Measurements from ENCODE around the gene KCNAB1.

Gene KCNAB1

DNA sequence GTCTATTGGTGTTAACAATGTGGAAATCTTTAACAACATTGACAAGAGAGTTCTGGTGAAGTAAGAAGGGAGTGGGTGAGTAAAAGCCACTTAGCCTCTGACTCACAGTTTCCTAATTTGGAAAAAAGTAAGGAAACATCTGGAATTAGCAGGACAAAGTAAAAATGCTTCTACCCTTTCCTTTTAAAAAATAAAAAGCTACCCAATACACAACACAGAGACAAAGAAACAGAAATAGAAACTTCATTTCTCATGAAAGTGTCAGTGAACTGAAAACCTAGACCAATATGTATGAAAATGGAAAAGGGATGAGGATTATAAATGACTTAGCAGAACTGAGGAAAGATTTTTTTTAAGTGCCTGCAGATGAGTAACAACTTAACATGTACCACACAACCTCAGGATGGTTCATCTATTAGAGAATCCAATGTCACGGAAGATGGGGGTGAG lies 369.1 kb downstream of the KCNAB1 start:
- Histone ChIP-seq H3K27me3 (ENCODE audit: control insufficient read depth, insufficient read depth, low read length) (no peaks in the 10 kb centered on the region), H3K36me3 (ENCODE audit: control insufficient read depth, insufficient read depth, low read length) (no peaks in the 10 kb centered on the region), H3K79me2 (no peaks in the 10 kb centered on the region), H3K4me1 (no peaks in the 10 kb centered on the region), H2AFZ (no peak overlapping the region), H3K4me2 (ENCODE audit: low read length) (no peak overlapping the region), H3K9ac (no peak overlapping the region), H3K4me3 (ENCODE audit: low read depth, low read length) (no peak overlapping the region), H3K27ac (no peak overlapping the region), H3K9me3 (ENCODE audit: control insufficient read depth, low read length) (no peaks in the 10 kb centered on the region)
- TF ChIP-seq, protein P1, sequence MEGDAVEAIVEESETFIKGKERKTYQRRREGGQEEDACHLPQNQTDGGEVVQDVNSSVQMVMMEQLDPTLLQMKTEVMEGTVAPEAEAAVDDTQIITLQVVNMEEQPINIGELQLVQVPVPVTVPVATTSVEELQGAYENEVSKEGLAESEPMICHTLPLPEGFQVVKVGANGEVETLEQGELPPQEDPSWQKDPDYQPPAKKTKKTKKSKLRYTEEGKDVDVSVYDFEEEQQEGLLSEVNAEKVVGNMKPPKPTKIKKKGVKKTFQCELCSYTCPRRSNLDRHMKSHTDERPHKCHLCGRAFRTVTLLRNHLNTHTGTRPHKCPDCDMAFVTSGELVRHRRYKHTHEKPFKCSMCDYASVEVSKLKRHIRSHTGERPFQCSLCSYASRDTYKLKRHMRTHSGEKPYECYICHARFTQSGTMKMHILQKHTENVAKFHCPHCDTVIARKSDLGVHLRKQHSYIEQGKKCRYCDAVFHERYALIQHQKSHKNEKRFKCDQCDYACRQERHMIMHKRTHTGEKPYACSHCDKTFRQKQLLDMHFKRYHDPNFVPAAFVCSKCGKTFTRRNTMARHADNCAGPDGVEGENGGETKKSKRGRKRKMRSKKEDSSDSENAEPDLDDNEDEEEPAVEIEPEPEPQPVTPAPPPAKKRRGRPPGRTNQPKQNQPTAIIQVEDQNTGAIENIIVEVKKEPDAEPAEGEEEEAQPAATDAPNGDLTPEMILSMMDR (IDR thresholded peaks at IDR 0.05), result no peak

DNA sequence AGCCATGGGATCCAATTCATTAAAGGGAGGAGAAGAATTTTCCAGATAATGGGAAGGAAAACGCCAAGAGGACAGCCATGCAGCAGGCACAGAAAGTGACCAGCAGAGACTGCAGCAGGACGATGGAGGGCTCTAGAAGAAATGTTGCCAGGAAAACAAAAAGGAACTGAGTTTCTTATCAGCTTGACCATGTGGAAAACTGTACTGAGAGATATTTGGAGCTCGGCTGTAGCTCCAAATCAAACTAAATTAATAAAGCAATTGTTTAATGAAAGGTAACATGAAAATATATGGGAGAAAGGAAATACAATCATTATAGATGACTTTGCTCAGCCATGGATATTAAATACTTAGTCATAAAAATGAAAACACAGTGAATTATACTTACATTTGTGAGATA lies 370.8 kb downstream of the KCNAB1 start:
- TF ChIP-seq, protein P1 (IDR thresholded peaks at IDR 0.05), result no peak
- H3K9ac ChIP-seq, result no peak overlapping the region
- no peaks in the 10 kb centered on the region for H3K36me3 ChIP-seq (ENCODE audit: control insufficient read depth, insufficient read depth, low read length)
- H3K9me3 ChIP-seq (ENCODE audit: control insufficient read depth, low read length), result no peaks in the 10 kb centered on the region
- H3K79me2 ChIP-seq, result no peaks in the 10 kb centered on the region
- H2AFZ ChIP-seq, result no peak overlapping the region
- H3K4me3 ChIP-seq (ENCODE audit: low read depth, low read length), result no peak overlapping the region
- no peak overlapping the region for H3K4me2 ChIP-seq (ENCODE audit: low read length)
- no peaks in the 10 kb centered on the region for H3K27me3 ChIP-seq (ENCODE audit: control insufficient read depth, insufficient read depth, low read length)
- no peaks in the 10 kb centered on the region for H3K4me1 ChIP-seq
- no peak overlapping the region for H3K27ac ChIP-seq

DNA sequence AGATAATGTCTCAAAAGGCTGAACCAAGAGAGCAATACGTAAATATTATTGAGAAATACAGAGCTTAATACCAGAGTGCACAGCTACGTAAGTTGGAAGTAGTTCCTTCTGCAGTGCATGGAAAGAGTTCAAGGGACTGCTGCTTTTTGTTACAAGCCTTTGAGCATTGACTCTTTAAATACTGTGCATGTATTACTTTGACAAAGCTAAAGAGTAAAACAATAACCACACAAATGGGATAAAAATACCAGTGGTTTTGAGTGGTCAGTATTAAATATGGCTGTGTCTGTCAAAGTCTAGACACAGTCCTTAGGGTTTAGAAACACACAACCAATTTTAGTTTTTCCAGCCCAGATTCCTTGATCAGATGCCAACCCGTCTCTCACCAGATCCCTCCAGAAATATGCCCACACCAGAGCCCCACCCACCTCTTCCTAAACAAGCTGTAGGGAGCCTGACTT lies 372.5 kb downstream of the KCNAB1 start:
- H3K9me3 ChIP-seq (ENCODE audit: control insufficient read depth, low read length), result no peaks in the 10 kb centered on the region
- no peaks in the 10 kb centered on the region for H3K27me3 ChIP-seq (ENCODE audit: control insufficient read depth, insufficient read depth, low read length)
- TF ChIP-seq, protein P1 (IDR thresholded peaks at IDR 0.05), result no peak
- no peaks in the 10 kb centered on the region for H3K4me1 ChIP-seq
- H3K27ac ChIP-seq, result no peak overlapping the region
- H2AFZ ChIP-seq, result no peak overlapping the region
- H3K4me3 ChIP-seq (ENCODE audit: low read depth, low read length), result no peak overlapping the region
- H3K79me2 ChIP-seq, result no peaks in the 10 kb centered on the region
- H3K4me2 ChIP-seq (ENCODE audit: low read length), result no peak overlapping the region
- no peak overlapping the region for H3K9ac ChIP-seq
- no peaks in the 10 kb centered on the region for H3K36me3 ChIP-seq (ENCODE audit: control insufficient read depth, insufficient read depth, low read length)

DNA sequence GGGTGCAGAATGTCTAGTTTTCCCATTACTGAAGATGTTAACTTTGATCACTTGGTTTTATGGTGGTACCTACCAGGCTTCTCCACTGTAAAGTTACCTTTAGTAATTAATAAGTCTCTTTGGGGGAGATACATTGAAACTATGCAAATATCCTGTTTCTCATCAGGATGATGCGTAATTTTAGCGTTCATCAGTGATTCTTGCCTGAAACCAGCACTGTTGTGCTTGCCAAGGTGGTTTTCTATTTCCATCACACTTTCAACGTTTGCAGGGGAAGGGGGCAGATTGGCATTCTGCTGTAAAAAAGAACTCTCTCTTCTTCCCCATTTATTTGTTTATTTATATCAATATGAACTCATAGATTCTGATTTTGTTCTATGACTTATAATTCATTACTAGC lies 373.5 kb downstream of the KCNAB1 start:
- Histone ChIP-seq H3K27me3 (ENCODE audit: control insufficient read depth, insufficient read depth, low read length) (no peaks in the 10 kb centered on the region), H3K27ac (no peak overlapping the region), H3K4me1 (no peaks in the 10 kb centered on the region), H3K4me3 (ENCODE audit: low read depth, low read length) (no peak overlapping the region), H3K9me3 (ENCODE audit: control insufficient read depth, low read length) (no peaks in the 10 kb centered on the region), H2AFZ (no peak overlapping the region), H3K9ac (no peak overlapping the region), H3K79me2 (no peaks in the 10 kb centered on the region), H3K36me3 (ENCODE audit: control insufficient read depth, insufficient read depth, low read length) (no peaks in the 10 kb centered on the region), H3K4me2 (ENCODE audit: low read length) (no peak overlapping the region)
- TF ChIP-seq, protein P1 (IDR thresholded peaks at IDR 0.05), result no peak

DNA sequence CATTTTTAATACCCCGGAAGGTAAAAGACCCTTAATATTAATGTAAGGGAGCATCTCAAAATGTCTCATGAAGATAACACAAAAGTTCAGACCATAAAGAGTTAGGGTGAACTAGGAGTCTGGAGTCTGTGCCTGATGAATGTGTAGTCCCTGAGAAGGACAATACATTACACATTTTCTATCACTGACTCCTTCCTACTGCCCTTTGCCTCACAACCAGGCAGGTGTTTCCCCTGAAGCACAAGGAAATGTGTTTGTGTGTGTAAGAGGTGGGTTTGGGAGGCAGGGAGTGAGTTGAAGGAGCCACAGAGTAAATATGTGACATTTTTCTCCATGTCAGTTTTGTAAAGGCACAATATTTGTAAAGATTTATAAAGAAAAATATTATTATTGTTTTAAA lies 375.4 kb downstream of the KCNAB1 start:
- Histone ChIP-seq H3K36me3 (ENCODE audit: control insufficient read depth, insufficient read depth, low read length) (no peaks in the 10 kb centered on the region), H2AFZ (no peak overlapping the region), H3K27me3 (ENCODE audit: control insufficient read depth, insufficient read depth, low read length) (no peaks in the 10 kb centered on the region), H3K27ac (no peak overlapping the region), H3K4me1 (no peaks in the 10 kb centered on the region), H3K9ac (no peak overlapping the region), H3K4me2 (ENCODE audit: low read length) (no peak overlapping the region), H3K9me3 (ENCODE audit: control insufficient read depth, low read length) (no peaks in the 10 kb centered on the region), H3K79me2 (no peaks in the 10 kb centered on the region), H3K4me3 (ENCODE audit: low read depth, low read length) (no peak overlapping the region)
- TF ChIP-seq, protein P1 (IDR thresholded peaks at IDR 0.05), result no peak
